ENCODE measurements around the gene BRD1.

Gene BRD1

GRCh38 chr22:49756676-49757075 is 71.0 kb downstream of the BRD1 start:
- no peak overlapping the region for H3K27ac ChIP-seq (replicated peaks)
- no peak overlapping the region for H3K4me3 ChIP-seq (replicated peaks; ENCODE audit: insufficient read depth, low read length)
- TF ChIP-seq CTCF (IDR thresholded peaks at IDR 0.05; ENCODE audit: insufficient read depth, low read length) = no peak
- no peak for TF ChIP-seq GABPA (IDR thresholded peaks at IDR 0.05; ENCODE audit: low read depth)
- TF ChIP-seq POLR2AphosphoS5 (IDR thresholded peaks at IDR 0.05; ENCODE audit: low read depth) = no peak
- no peak for TF ChIP-seq REST (IDR thresholded peaks at IDR 0.05; ENCODE audit: insufficient replicate concordance, low read depth)
- no peak for TF ChIP-seq SPI1 (IDR thresholded peaks at IDR 0.05; ENCODE audit: borderline replicate concordance, low read depth)
- H3K27me3 ChIP-seq (ENCODE audit: insufficient read depth, poor library complexity, severe bottlenecking) = no peaks in the 10 kb centered on the region
- DNase-seq (ENCODE audit: low read depth in 1 of 2, low spot score in 1 of 2) = no peak

GRCh38 chr22:49756201-49756600 is 71.5 kb downstream of the BRD1 start:
- Histone ChIP-seq H3K4me3 (replicated peaks; ENCODE audit: insufficient read depth, low read length) (no peak overlapping the region), H3K27ac (replicated peaks) (no peak overlapping the region), H3K27me3 (ENCODE audit: insufficient read depth, poor library complexity, severe bottlenecking) (no peaks in the 10 kb centered on the region)
- DNase-seq (ENCODE audit: low read depth in 1 of 2, low spot score in 1 of 2) = no peak
- no peak for TF ChIP-seq POLR2AphosphoS5 (IDR thresholded peaks at IDR 0.05; ENCODE audit: low read depth)
- no peak for TF ChIP-seq CTCF (IDR thresholded peaks at IDR 0.05; ENCODE audit: insufficient read depth, low read length)
- TF ChIP-seq REST (IDR thresholded peaks at IDR 0.05; ENCODE audit: insufficient replicate concordance, low read depth) = no peak

GRCh38 chr22:49755631-49756001 is 72.1 kb downstream of the BRD1 start:
- TF ChIP-seq REST (IDR thresholded peaks at IDR 0.05; ENCODE audit: insufficient replicate concordance, low read depth) (no peak), CTCF (IDR thresholded peaks at IDR 0.05; ENCODE audit: insufficient read depth, low read length) (no peak)
- Histone ChIP-seq H3K27ac (replicated peaks) (no peak overlapping the region), H3K4me3 (replicated peaks; ENCODE audit: insufficient read depth, low read length) (no peak overlapping the region), H3K27me3 (ENCODE audit: insufficient read depth, poor library complexity, severe bottlenecking) (no peaks in the 10 kb centered on the region)
- no peak for DNase-seq (ENCODE audit: low read depth in 1 of 2, low spot score in 1 of 2)
